ENCODE measurements around the gene CGB1.

CGB1 gene

DNA sequence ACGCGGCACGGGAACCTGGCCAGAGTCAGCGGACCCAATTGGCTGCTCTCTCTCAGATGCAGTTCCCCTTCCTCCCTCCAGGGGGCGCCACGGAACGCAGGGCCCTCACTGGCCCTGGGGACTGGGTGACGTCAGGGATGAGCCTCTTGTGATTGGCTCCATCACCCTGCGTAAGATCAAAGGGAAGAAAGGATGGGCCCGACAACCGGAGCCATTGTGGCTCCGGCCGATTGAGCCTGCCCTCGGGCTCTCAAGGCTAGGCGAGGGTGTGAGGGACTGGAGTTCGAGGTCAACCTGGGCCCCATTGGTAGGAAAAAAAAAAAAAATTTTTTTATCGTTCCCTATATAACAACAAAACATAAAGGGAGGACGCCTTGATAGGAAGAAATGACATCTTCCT, at the start of gene CGB1:
TSS of gene CGB1 (minus strand) at position 81 of the 400 bp plus-strand sequence. CDS start 184 bp downstream, outside the sequence.
- DNase-seq: peak in 1 of 2 experiments; percentile 58

DNA sequence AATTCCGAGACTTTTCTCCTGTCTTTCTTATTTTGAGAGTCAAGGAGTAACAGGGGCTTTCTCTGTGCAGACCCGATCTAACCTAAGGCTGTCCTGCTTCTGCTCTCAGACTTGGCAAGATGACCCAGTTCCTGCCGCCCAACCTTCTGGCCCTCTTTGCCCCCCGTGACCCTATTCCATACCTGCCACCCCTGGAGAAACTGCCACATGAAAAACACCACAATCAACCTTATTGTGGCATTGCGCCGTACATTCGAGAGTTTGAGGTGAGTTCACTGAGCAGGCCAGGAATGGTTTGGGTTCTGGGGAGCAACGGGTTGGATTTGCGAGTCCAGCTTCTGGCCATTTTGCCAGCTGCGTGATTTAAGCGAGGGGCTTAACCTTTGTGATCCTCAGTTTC, 49.6 kb upstream of the CGB1 start:
- no peak for DNase-seq

DNA sequence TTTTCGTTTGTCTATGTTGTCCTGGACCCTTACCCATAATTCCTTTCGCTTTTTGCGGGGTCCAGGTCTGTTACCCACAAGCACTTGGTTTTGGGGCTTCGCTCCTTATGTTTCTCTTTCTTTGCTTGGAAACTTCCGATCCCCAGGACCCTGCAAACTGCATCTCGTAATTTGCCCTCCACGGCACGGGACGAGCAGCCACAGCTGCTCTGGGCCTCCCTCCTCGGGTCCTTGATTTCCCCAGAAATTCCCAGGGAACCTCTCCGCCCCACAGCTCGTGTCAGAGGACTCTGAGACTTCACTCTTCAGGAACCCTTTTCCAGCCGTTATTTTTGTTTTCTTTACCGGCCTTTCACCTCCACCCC, 49.2 kb upstream of the CGB1 start:
- no peak for DNase-seq

DNA sequence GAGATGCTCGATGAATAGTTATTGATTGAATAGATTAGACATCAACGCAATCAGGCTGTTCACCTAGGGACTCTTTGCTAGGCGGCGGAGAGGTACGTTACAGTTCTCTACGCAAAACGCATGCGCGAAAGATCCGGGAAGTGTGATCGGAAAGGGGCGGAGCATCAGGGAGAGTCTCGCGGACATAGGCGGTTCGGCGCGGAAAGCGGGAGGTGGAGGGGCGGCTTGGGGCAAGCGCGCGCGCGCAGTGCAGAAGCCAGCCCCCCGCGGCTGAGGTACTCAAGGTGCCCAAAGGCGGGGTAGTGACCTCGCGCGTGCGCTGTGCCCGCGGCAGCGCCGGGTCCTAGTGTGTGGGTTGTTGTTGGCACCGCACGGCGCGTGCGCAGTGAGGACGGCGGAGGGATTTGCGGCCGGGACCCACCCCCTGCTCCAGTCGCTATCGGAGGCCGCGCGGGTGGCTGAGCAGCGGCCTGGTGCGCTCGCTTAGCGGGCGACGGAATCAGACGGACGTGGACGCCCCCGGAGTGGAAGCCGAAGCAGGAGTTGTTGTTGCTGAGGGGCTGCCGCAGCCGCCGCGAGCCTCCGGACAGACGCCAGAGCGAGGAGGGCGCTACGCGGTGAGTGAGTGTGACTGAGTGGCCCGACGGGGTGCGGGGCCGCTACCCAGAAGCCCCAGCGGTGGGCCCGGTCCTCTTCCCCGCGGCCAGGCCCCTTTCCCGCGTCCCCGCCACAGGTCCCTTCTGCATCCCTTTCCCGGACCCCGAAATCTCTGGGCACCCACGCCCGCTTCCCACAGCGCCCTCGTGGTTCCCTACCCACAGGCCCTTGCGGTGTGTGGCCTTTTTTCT, 48.5 kb upstream of the CGB1 start, which contains the start of gene SNRNP70:
TSS of gene SNRNP70 (plus strand) at position 432 of the 848 bp plus-strand sequence. CDS start 964 bp downstream, outside the sequence.
- peak; percentile 97 to 99 for DNase-seq

DNA sequence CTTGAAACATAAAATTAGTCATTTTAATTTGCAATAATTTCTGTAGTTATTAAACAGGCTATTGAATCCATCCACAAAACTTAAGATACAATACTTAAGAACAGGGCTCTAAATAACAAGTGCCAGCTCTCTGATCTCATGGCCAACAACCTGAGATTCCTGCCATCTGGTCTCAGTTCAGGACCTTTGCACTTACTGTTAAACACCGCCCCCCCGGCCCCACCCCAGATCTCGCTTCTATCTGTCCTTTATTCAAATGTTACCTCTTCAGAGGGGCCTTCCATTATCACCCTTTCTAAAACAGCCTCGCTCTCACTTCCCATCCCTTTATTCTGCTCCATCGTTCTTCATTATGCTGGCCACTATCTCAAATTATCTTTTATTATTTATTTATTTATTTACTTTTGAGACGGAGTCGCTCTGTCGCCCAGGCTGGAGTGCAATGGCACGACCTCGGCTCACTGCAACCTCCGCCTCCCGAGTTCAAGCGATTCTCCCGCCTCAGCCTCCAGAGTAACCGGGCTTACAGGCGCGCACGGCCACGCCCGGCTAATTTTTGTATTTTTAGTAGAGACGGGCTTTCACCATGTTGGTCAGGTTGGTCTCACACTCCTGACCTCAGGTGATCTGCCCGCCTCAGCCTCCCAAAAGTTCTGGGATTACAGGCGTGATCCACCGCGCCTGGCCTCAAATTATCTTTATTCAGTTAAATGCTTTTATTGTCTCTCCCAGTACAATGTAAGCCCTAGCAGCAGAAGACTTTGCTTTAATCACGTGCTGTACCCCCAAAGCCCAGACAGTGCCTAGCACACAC, 47.7 kb upstream of the CGB1 start:
- no peak for DNase-seq

DNA sequence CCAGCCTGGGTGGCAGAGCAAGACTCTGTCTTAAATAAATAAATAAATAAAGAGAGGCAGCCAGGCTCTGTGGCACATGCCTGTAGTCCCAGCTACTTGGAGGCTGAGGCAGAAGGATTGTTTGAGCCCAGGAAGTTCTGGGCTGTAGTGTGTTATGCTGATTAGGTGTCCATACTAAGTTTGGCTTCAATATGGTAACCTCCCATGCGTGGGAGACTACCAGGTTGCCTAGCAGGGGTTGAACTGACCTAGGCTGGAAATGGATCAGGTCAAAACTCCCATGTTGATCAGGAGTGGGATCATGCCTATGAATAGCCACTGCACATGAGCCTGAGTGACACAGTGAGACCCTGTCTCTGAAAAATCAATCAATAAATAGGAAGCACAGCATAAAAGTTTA, 44.6 kb upstream of the CGB1 start:
- no peak for DNase-seq

DNA sequence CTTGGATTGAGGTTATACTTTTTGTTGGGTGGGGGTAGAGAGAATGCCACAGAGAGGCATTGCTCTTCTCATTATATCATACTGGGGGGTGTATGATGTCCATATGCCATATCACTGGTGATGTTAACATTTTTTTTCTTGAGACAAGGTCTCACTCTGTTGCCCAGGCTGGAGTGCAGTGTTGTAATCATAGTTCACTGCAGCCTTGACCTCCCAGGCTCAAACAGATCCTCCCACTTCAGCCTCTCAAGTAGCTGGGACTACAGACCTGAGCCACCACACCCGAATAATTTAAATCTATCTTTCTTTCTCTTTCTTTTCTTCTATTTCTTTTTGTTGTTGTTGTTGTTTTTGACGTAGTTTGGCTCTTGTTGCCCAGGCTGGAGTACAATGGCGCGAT, 43.7 kb upstream of the CGB1 start:
- no peak for DNase-seq

DNA sequence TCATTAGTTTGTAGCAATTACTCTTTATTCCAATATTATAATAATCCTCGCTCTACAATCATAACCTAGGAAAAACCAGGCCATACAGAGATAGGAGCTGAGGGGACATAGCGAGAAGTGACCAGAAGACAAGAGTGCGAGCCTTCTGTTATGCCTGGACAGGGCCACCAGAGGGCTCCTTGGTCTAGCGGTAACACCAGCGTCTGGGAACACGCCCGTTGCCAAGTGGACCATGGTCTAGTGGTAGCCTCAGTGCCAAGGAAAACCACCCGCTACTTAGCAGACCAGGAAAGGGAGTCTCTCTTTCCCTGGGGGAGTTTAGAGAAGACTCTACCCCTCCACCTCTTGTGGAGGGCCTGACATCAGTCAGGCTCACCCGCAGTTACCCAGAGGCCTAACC, 38.2 kb upstream of the CGB1 start:
- peak in 1 of 2 experiments; percentile 45 for DNase-seq

DNA sequence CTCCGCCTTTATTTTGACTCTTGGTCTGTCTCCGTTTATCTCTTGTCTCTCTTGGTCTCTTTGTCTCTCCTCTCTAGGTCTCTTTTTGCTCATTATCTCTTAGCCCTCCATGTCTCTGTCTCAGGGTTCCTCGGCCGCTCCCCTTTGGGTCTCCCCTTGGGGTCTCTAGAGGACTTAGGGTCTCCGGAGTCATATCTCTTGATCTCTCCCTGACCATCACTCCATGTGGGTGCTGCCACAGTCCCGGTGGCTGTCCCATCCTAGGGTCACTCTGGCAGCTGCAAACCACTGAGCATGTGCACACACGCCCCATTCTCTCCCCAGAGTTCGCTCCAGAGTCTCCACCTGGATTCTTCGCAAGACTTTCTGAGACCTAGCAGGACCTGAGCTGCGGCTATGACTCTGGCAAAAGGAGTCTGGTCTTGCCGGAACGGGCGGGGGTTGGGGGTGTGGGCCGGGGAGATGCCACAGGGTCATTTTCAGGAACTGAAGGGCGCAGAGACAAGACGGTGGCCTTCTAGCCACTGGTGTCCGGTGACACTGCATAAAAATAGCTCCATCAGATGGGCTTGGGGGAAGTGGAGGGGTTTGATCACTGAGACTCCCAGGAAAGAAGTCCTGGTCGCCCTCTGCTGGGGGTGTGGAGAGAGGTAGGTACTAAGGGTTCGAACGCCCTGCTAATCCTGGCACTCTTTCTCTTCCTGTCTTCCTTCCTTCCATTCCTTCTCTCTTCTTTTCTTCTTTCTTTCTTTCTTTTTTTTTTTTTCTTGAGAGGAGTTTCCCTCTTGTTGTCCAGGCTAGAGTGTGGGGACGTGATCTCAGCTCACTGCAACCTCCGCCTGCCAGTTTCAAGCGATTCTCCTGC, 37.1 kb upstream of the CGB1 start:
- DNase-seq: peak in 1 of 2 experiments; percentile 53

DNA sequence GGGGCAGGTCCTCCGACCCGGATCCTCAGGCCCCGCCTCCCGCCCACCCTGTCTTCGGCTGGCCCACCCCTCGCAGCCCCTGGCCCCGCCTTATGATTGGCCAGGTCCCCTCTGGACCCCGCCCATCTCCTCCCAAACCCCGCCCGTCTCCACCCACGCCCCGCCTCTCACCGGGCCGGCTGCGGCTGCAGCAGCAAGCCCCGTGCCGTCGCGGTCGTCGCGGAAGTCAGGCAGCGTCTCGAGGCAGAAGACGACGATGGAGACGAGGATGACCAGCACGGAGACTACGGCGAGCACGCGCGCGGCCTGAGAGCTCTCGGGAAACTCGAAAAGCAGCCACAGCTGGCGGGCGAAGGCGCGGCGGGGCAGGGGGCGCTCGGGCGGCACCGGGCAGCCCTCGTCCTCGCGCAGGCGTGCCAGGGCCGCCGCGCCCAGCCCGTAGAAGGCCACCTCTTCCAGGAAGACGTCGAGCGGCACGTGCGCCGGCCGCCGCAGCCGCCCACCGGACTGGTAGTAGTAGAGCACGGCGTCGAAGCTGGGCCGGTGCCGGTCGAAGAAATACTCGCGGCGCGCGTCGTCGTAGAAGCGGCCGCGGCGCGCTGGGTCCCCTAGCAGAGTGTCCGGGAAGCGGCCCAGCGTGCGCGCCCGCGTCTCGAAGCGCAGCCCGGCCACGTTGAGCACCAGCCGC, 35.3 kb upstream of the CGB1 start:
- DNase-seq: peak in 1 of 2 experiments; percentile 43

DNA sequence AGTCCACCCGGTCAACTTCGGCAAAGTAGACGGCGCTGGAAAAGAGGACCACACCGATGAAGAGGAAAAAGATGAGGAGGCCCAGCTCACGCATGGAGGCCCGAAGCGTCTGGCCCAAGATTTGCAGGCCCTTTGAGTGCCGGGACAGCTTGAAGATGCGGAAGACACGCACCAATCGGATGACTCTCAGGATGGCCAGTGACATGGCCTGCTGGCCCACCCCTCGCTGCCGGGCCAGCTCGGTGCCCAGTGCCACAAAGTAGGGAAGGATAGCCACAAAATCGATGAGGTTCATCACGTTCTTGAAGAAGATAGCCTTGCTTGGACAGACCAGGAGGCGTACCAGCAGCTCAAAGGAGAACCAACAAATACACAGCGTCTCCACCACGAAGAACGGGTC, 33.7 kb upstream of the CGB1 start:
- no peak for DNase-seq

DNA sequence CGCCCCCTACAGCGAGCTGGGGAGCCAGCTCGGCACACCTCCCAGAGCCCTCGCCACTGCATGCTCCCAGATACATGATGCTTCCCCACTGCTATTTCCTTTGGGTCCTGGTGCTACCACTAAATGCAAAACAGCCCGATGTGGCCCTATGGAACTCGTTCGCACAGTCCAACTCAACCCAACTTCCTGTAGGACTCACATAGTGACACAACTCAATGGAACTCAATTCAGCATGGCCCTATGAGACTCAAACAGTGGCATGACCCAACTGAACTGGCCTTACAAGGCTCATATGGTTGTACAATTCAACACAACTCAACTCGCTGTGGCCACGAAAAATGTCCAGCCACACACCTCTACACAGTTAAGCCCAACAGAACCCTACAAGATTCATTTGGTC, 32.3 kb upstream of the CGB1 start:
- no peak for DNase-seq

DNA sequence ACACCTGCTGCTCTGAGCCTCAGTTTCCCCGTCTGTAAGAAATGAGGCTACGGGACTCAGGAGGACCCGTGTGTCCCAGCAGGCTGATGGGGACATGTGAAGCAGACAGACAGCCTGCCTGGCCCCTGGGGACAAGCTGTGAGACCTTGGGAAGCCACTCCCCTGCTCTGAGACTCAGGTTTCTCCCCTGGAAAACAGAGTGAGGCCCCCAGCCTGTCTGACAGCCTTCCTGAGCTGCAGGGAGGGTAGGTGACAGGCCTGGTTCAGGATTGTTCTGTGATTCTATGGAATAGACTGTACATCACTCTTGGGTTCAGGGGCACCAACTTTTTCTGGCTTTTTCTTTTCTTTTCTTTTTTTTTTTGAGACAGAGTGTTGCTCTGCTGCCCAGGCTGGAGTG, 30.9 kb upstream of the CGB1 start:
- no peak for DNase-seq

DNA sequence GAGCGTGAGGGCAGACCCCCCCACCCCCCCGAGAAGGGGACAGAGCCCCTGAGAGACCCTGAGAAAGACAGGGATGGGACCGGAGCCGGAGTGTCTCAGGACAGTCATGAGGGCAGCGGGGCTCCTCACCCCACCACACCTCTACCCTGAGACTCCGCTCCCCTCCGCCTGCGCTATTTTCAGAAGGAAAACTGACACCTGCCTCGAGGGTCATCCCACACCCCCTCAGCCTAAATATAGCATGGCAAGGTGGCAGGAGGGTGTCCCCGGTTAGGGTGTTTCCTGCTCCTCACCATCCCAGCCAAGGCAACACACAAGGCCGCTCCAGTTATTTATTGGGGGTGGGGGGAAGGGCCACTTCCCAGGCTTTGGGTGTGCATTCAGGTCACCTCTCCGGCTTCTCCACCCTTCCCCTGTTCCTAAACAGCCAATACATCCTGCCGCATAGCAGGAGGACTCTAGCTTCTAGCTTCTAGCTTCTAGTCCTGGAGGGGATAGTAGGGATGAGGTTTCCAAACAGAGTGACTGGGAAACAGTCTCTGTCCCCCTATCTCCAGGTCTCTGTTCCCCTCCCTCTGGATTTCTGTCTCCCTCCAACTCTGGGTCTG, 29.3 kb upstream of the CGB1 start:
- no peak for DNase-seq

DNA sequence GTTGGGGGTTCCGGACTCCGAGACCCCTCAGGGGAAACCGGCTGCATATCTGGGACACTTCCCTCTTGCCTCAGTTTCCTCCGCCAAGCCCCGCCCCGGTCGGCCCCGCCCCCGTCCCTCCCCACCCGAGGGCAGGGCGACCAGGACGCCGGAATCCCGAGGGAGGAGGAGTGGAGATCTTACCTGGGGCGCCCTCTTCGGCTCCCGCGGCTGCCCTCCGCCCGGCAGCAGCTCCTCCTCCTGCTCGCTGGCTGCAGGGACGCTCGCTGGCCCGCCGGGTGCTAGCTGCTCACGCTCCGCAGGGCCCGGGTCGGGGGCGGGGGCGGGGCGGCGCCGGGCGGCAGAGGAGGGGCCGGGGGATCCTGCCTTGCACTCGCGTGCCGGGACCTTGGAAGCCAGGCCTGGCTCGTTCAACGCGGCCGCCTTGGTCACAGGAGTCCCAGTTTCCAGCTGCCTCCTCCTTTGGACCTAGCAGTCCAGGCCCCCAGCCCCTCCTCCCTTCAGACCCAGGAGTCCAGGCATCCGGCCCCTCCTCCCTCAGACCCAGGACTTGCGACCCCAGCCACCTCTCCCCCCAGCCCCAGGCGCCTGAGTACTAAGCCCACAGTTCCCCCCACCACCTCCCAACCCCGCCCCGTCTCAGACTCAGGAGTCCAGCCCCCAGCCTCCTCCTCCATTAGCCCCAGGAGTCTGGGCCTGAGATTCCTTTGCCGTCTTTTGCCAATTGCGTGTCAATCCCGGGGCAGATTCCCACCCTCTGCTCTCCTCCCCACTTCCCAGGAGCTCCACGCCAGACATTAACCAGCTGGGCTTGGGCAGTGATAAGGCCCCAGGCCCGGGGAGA, 28.3 kb upstream of the CGB1 start, which contains the start of gene NTF4:
TSS of gene NTF4 (minus strand) at position 51 of the 844 bp plus-strand sequence. CDS start 2,821 bp downstream, outside the sequence.
- DNase-seq: peak in 1 of 2 experiments; percentile 67

DNA sequence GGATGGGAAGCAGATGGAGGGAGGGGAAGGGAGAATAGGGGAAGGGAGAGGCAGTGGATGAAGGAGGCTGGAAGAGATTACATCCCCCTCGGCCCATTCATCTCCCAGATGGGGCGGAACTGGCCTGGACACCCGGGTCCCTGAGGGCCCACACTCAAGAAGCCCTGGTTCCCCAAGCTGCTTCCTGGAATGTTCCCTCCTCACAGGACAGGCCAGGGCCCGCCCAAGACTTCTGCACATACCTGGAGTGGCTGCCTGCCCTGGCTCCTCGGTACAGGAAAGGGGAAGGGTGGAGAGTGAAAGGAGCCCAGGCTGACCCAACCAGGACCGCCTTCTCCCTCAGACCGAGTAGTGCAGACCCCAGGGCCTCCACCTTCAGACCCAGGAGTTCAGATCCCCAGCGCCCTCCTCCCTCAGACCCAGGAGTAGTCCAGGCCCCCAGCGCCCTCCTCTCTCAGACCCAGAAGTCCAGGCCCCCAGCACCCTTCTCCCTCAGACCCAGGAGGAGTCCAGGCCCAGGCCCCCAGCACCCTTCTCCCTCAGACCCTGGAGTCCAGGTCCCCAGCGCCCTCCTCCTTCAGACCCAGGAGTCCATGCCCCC, 27.4 kb upstream of the CGB1 start:
- DNase-seq: no peak

DNA sequence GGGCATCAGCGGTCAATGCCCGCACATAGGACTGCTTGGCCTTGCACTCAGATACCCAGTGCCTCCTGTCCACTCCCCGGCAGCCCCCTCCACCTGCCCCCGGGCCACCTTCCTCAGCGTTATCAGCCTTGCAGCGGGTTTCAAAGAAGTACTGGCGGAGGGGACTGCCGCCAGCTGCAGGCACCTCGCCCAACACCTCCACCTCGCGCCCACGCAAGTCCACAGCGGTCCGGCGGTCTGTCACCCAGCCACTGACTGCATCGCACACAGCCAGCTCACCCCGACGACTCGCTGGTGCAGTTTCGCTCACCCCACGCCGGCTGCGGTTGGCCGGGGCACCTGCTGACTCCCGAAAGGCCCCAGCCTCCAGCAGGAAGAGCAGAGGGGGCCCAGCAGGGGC, 24.8 kb upstream of the CGB1 start:
- no peak for DNase-seq

DNA sequence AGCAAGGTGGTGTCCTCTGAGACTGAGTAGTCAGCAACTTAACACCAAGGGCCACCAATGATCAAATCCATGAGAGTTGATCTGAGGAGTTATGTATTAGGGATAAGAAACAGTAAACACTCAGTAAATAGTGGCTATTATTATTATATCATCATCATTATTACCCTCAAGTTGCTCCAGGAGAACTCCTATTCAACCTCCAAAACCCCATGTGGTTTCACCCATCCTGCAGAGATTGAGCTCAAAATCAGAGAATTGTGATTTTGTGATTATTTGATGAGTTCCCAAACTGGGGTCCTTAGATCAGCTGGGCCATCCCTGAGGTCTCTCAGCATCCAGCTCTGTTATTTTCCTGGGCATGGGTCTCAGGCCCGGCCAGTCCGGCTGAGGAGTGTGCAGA, 24.3 kb upstream of the CGB1 start:
- no peak for DNase-seq

DNA sequence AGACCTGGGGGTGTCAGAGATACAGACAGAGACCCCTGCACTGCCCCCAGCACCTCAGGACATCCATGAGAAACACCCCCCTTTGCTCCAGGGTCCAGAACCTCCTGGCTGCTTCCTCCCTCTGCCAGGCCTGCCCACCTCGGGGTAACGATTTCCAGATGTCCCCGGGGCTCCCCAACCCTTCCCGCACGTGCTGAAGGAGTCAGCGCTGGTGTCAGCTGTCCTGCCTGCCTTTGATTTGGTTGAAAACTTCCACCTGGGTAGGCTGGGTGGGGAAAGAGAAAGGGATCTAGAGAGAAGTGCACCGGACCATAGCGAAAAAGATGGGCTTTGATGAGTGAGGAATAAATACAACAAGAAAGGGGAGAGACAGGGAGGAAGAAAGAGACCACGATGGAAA, 22.4 kb upstream of the CGB1 start:
- no peak for DNase-seq

DNA sequence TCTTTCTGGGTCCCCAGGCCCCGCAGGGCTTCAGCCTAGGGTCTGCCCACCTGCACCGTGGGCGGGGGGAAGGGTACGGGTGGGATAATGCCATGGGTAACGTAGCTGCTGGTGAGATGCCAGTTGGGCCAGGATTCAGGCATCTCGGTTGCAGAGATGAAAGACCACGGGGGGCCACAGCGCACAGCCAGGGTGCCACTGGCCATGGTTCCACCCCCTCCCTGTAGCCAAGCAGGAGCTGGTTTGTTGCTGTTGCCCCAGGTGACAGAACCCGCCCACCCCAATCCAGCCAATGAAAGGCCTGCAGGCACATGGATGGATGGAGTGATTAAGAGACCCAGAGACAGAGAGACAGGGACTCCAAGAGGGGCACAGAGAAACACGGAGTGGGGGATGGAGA, 21.9 kb upstream of the CGB1 start:
- DNase-seq: peak in 1 of 2 experiments; percentile 41
